ENCODE results near the gene SULF2. TPM values are rescaled to one million over a fixed set of nuclear protein-coding genes. Genes with fewer than 3 reads are reported as not detected.

The SULF2 gene
- total and polyA plus RNA-seq, 2 of the 4 experiments (the other 2 are of a cell fraction), result 0.54 to 0.77 TPM

- H2AFZ ChIP-seq (replicated peaks; ENCODE audit: low read length, poor library complexity), result no peak overlapping the region
- no CpG with 5 or more reads among the region's 2 CpGs for WGBS, 2 experiments (ENCODE audit: extremely low coverage in 2 of 2, insufficient read length in 1 of 2)
- H2AK5ac ChIP-seq (ENCODE audit: low read depth, low read length), result no peak overlapping the region
- no peak overlapping the region for H2AK9ac ChIP-seq (replicated peaks; ENCODE audit: low read depth, low read length, poor library complexity)
- TF ChIP-seq CTCF (conservative IDR thresholded peaks at IDR 0.05; ENCODE audit: low read depth, low read length), result no peak
- TF ChIP-seq RAD21 (IDR thresholded peaks at IDR 0.05; ENCODE audit: low read length), result no peak
- TF ChIP-seq RCOR1 (IDR thresholded peaks at IDR 0.05; ENCODE audit: insufficient replicate concordance, low read length), result no peak
- TF ChIP-seq BHLHE40 (IDR thresholded peaks at IDR 0.05; ENCODE audit: low read depth, low read length), result no peak
- TF ChIP-seq CEBPB (IDR thresholded peaks at IDR 0.05; ENCODE audit: low read depth, low read length), result no peak
- TF ChIP-seq RFX5 (IDR thresholded peaks at IDR 0.05; ENCODE audit: low read depth, low read length), result no peak
- TF ChIP-seq MAZ (IDR thresholded peaks at IDR 0.05; ENCODE audit: borderline replicate concordance, low read depth, low read length), result no peak
- TF ChIP-seq CHD1 (IDR thresholded peaks at IDR 0.05; ENCODE audit: low read depth, low read length), result no peak
- TF ChIP-seq, protein P1, sequence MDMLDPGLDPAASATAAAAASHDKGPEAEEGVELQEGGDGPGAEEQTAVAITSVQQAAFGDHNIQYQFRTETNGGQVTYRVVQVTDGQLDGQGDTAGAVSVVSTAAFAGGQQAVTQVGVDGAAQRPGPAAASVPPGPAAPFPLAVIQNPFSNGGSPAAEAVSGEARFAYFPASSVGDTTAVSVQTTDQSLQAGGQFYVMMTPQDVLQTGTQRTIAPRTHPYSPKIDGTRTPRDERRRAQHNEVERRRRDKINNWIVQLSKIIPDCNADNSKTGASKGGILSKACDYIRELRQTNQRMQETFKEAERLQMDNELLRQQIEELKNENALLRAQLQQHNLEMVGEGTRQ (IDR thresholded peaks at IDR 0.05; ENCODE audit: low read depth, low read length), result no peak
- TF ChIP-seq SMC3 (IDR thresholded peaks at IDR 0.05; ENCODE audit: low read depth, low read length), result no peak
- TF ChIP-seq ELK1 (IDR thresholded peaks at IDR 0.05; ENCODE audit: borderline replicate concordance, low read depth, low read length), result no peak
- no peak for TF ChIP-seq MAFK (IDR thresholded peaks at IDR 0.05; ENCODE audit: low read depth, low read length)
- TF ChIP-seq FOS (IDR thresholded peaks at IDR 0.05; ENCODE audit: low read depth, low read length), result no peak
- TF ChIP-seq POLR2A (IDR thresholded peaks at IDR 0.05; ENCODE audit: low read depth, low read length), result no peak
- H4K91ac ChIP-seq (ENCODE audit: insufficient read depth, low read depth, low read length), result no peak overlapping the region
- no peak overlapping the region for H2BK15ac ChIP-seq (ENCODE audit: low read depth, low read length)
- H3K9ac ChIP-seq (ENCODE audit: low read depth, low read length), result no peak overlapping the region
- H3K27ac ChIP-seq (ENCODE audit: insufficient read depth, low read length), result no peak overlapping the region
- H4K5ac ChIP-seq (ENCODE audit: low read depth, low read length), result no peak overlapping the region
- H4K8ac ChIP-seq (ENCODE audit: low read depth in 2 of 2, low read length in 2 of 2), result no peak overlapping the region
- no peak overlapping the region for H3K4me3 ChIP-seq (ENCODE audit: insufficient read depth, low read depth, low read length)
- no peaks in the 10 kb centered on the region for H4K20me1 ChIP-seq (ENCODE audit: insufficient read depth, low read length)
- no TSS peak for BruUV-seq (replicated peaks)
- H3K36me3 ChIP-seq (ENCODE audit: control insufficient read depth, insufficient read depth, low read length), result no peaks in the 10 kb centered on the region
- H3K4ac ChIP-seq (ENCODE audit: low read depth, low read length), result no peak overlapping the region
- POLR2A ChIA-PET (ENCODE audit: unreplicated experiment), result no interaction called here
- peaks cover 10 to 22% of the 10 kb centered on the region in 2 experiments for H3K79me1 ChIP-seq (ENCODE audit: low read depth in 1 of 2, low read length in 2 of 2)
- H2BK120ac ChIP-seq (ENCODE audit: low read depth, low read length), result no peak overlapping the region
- H3K56ac ChIP-seq (ENCODE audit: extremely low read depth, insufficient read depth, low read length), result no peak overlapping the region
- in situ Hi-C loops (cut with MboI; ENCODE audit: low sequenced_read_pairs) (no loop called here), intact Hi-C loops (cut with micrococcal nuclease) (no loop called here), dilution Hi-C loops (cut with HindIII; ENCODE audit: low sequenced_read_pairs, unreplicated experiment) (no loop called here)
- H3K4me2 ChIP-seq (ENCODE audit: low read depth, low read length), result no peak overlapping the region; the same call in 1 of the 2 replicates
- no peaks in the 10 kb centered on the region for H3K9me3 ChIP-seq (ENCODE audit: control insufficient read depth, insufficient read depth, low read length)
- ATAC-seq (ENCODE audit: low read depth) (no peak), DNase-seq (no peak)
- peaks cover 5% of the 10 kb centered on the region for H3K9me1 ChIP-seq (ENCODE audit: insufficient read depth, low read length)
- no peak overlapping the region for H3K23ac ChIP-seq (ENCODE audit: low read depth, low read length)
- H3K18ac ChIP-seq (ENCODE audit: low read depth, low read length), result no peak overlapping the region
- no peak overlapping the region for H3K14ac ChIP-seq (replicated peaks; ENCODE audit: low read depth, low read length)
- peaks cover 7% of the 10 kb centered on the region for H3K4me1 ChIP-seq (ENCODE audit: control insufficient read depth, insufficient read depth, low read length)
- no peak overlapping the region for H2BK20ac ChIP-seq (ENCODE audit: low read depth, low read length)
- H2BK5ac ChIP-seq (ENCODE audit: low read depth, low read length, poor library complexity, severe bottlenecking), result no peak overlapping the region
- CTCF ChIA-PET, result interaction anchor here (0.7 kb wide), 1 partner anchor 919 kb away, joined by 4 read pairs; no protein-coding TSS in a partner anchor
- H3K27me3 ChIP-seq (ENCODE audit: control insufficient read depth, insufficient read depth, low read length), result no peaks in the 10 kb centered on the region
These were observed 172.6 kb downstream of the SULF2 start for GRCh38 chr20:47612670-47613069.

Measured in IMR-90 (cell line).